ENCODE measurements around the gene KDM8.

KDM8 gene

DNA sequence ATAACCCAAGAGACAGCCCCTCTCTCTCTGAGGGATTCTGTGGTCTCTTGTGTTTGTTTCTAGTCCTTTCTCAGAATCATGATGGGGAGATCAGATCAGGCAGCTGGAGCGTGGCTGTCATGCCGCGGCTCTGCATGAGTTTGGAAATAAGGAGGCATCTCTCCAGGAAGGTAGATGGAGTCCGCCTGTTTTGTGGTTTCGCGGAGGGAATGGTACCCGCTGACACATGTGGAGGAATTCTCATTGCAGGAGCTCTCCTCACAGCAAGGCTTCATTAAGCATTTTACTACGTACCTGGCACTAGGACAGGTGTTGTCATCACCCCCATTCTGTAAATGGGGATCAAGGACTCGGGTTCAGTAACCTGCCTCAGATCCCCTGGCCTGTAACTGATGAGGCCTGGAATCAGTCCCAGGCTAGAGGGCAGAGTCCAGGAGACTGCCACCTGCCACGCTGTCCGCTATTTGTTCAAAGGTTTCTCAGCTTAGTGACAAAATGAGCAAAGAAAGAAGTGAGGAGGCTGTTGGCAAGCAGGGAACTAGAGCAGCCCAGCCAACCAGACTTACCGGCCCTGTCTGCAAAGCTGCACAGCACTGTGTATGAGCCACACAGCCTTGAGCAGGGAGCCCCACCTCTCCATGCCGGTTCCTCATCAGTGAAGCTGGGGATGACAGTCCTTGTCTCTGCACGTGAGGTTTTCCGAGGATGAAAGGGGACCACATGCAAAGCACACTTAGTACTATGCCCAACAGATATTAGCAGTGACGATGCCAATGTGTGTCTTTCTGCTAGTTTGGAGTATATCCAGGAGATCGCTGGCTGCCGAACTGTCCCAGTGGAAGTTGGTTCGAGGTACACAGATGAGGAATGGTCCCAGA, 11.0 kb downstream of the KDM8 start:
- DNase-seq (ENCODE audit: low read depth in 1 of 2, low spot score in 1 of 2) = no peak

DNA sequence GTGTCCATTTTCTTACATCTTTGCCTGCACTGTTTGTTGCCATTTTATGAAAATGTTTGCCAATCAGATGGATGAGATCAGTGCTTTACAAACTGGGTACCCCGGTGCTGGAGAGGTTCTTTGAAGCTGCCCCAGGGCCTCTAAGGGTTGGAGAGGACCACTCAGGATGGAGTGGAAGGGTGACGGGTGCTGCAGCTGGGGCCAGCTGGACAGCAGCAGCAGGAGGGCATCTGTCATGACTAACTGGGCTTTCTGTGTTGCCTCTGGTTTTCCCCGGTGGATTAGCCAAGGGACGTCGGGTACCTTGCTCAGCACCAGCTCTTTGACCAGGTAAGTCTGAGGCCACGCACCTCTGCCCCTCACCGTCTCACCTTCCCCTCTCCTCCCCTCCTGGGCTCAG, 12.3 kb downstream of the KDM8 start:
- no peak for DNase-seq (ENCODE audit: low read depth in 1 of 2, low spot score in 1 of 2)

- no peak for DNase-seq (ENCODE audit: low read depth in 1 of 2, low spot score in 1 of 2)
Observed at GRCh38 chr16:27216297-27216885, 13.1 kb downstream of the KDM8 start.

GRCh38 chr16:27217256-27217655, 13.9 kb downstream of the KDM8 start:
- no peak for DNase-seq (ENCODE audit: low read depth in 1 of 2, low spot score in 1 of 2)

DNA sequence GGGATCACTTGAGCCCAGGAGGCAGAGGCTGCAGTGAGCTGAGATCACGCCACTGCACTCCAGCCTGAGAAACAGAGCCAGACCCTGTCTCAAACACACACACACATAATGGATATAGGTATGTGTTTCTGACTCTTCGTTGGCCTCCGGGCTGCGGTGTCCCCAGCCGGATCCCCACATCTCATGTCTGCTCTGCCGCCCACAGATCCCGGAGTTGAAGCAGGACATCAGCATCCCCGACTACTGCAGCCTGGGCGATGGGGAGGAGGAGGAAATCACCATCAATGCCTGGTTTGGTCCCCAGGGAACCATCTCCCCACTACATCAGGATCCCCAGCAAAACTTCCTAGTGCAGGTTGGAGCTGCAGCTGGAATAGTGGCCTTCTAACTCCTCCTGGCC, 15.4 kb downstream of the KDM8 start:
- no peak for DNase-seq (ENCODE audit: low read depth in 1 of 2, low spot score in 1 of 2)

GRCh38 chr16:27219161-27219560, 15.8 kb downstream of the KDM8 start:
- DNase-seq (ENCODE audit: low read depth in 1 of 2, low spot score in 1 of 2) = no peak

GRCh38 chr16:27220120-27220519, 16.8 kb downstream of the KDM8 start:
- DNase-seq (ENCODE audit: low read depth in 1 of 2, low spot score in 1 of 2) = no peak

- DNase-seq (ENCODE audit: low read depth in 1 of 2, low spot score in 1 of 2) = no peak
Observed at GRCh38 chr16:27220527-27220926, 17.2 kb downstream of the KDM8 start.

- no peak for DNase-seq (ENCODE audit: low read depth in 1 of 2, low spot score in 1 of 2)
Observed at GRCh38 chr16:27220991-27221390, 17.7 kb downstream of the KDM8 start.

DNA sequence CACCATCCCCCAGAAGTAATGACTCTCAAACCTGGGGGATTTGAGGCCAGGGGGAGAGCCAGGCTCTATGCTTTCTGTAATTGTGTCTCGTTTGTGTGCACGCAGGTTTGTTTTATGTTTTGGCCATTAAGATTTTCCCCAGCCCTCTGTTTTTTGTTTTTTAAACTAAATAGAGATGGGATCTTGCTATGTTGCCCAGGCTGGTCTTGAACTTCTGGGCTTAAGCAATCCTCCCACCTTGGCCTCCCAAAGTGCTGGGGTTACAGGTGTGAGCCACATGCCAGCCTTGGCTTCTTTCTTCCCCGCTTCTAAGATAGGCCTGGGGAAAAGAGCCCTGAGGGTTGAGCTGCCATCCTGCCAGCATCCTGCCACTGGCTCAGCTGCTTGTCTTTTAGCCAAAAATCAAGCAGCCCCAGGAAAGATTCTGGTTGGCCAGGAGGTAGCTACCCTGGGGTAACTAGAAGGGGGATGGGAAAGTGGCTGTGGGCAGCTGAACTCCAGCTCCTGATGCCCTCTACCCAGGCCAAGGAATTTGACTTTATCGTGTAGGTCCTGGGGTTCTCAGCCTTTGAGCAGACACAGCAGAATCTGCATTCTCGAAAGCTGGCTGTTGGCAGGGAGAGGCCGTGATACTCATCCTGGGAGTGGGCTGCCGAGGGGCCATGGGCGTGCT, 18.4 kb downstream of the KDM8 start:
- DNase-seq (ENCODE audit: low read depth in 1 of 2, low spot score in 1 of 2) = no peak

DNA sequence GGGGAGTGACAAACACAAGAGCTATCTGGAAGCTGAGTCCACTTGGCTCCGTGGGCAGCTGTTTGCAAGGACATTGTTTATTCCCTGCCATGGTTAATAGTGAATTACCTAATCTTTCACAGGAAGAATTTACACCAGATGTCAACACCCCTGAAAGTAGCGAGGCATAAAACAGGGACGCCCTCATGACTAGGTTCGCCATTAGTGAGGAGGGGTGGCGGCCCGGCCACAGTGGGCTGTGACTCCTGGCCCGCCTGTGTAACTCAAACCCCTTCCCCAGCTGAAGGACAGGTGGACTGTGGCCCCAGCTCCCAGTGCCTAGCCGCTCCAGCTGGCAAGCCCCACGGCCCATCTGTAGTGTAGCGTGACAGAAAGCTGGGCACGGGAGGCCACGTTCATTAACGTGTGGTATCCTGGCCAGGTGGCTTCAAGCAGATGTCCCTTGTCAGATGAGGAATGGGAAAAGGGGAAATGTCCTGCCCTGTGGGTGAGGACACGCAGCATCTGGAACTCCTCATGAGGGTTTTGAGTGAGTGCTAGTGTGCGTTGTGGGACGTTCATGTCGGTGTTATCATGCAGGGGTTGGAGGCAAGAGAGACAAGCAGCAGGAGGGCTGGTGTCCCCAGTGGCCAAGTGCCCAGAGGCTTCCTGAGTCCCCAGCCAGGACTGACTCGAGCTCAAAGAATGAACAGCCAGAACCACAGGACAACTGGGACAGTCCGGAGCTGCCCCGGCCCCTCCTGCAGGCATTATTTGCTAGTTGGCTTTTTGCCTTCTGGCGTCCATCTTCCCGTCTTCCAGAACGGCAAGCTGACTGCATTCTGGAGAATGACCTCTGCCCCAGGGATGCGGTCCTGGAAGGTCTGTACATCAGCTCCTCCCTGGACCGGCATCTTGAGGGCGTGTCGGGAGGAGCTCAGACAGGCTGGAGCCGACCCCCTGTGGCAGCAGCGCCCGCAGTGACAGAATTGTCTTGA, 19.2 kb downstream of the KDM8 start:
- no peak for DNase-seq (ENCODE audit: low read depth in 1 of 2, low spot score in 1 of 2)

DNA sequence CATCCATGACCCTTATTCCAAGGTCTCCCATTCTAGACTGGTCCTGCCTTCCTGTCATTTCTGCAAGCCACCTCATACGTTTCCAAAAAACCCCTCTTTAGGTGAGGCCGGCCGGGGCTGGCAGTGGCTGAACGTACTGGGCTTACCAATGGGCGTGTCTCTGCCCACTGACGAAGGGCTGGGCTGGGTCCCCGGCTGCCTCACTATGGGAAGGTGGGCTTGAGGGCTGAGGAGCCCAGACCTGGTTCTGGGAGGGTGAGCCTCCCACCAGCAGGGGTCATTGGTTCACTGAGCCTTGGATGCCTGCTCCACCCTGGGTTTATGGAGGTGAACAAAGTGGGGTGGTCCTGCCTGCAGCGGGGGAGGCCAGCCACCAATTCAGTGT, 19.9 kb downstream of the KDM8 start:
- no peak for DNase-seq (ENCODE audit: low read depth in 1 of 2, low spot score in 1 of 2)

DNA sequence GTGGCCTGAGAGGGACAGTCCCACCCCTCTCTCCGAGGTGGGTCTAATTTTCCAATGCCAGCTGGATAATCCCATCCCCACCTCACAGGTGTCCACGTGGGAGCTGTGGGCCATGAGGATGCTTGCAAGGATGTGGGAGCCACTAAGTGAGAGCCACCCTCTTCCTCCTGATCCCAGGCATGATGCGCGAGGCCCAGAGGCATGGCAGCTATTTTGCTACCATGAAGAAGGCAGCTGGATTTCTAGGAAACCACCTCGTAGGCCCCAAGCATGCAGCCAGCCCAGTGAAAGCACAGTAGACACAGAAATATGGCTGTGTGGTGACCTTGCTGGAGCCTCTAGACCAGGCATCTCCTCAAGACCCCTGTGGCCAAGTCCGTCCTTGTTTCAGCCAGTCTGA, 20.4 kb downstream of the KDM8 start:
- DNase-seq (ENCODE audit: low read depth in 1 of 2, low spot score in 1 of 2) = no peak

DNA sequence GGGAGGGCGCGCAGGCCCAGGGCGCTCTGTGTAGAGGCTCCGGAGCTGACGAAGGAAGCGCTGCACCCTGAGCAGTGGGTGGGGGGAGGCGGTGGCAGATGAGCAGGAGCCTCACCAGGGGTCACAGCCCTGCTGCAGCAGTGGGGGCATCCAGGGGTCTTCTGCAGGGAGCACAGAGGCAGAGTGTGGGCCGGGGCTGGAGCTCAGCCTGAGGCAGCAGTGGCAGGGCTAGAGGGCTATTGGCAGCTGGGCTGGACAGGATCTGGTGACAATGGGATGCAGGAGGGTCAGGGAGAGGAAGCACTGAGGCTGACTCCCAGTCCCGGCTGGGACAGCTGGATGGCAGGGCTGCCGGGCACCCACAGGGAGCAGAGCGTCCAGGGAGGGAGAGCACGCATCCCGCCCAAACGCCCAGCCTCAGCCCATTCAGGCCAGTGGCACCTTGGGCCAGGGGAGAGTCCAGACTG, 21.0 kb downstream of the KDM8 start:
- no peak for DNase-seq (ENCODE audit: low read depth in 1 of 2, low spot score in 1 of 2)

GRCh38 chr16:27224741-27225300, 21.5 kb downstream of the KDM8 start:
- DNase-seq (ENCODE audit: low read depth in 1 of 2, low spot score in 1 of 2) = no peak

DNA sequence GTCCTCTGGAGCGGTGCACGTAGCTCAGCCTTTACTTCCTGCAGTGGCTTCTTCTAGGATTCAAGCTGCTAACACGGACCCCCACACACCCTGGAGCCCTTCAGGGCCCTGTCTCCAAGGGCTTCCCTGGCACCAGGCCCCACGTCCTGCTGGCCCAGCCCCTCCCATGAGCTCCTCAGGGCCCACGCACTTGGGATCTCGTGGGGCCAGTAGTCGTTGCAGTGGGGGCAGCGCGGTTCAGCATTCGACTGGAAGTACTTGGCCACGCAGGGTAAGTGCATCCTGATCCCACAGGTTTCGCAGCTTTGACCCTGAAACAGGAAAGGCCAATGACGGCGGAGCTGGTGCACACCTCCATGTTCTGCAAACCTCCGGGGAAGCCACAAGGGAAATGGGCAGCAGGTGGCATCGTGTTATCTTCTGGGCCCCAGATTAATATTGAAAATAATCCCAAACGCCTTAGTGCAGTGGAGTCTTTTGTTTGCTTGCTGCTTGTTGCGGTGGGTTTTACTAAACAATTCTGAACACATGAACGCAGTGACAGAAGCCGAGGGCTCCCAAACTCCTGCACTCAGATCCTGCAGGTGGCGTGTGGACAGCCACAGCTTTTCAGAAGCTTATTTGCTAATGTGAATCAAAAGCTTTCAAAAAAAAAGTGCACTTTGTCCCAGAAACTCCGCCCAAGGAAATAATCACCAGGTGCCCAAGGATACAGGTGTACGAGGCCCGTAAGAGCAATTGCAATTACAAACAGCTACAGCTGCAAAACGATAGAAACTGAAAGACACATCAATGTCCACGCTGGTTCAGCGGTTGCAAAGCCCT, 22.4 kb downstream of the KDM8 start:
- DNase-seq (ENCODE audit: low read depth in 1 of 2, low spot score in 1 of 2) = no peak

DNA sequence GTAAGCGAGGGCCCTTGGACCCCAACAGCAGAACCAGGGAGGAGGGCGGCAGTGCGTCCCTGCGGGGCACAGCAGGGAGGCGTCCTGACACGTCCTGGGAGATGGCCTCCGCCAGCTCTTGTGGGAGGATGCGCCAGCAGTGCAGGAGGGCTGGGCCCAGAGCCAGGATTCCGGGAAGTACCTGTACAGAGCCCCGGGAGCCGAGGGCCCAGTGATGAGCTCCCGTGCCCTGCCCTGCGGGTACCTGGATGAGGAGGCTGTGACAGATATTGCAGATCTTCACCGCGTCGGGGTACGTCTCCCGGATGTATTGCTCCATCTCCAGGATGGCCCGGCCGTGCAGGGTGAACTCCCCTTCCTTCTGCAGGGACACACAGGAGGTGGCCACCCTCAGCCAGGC, 23.1 kb downstream of the KDM8 start:
- no peak for DNase-seq (ENCODE audit: low read depth in 1 of 2, low spot score in 1 of 2)

DNA sequence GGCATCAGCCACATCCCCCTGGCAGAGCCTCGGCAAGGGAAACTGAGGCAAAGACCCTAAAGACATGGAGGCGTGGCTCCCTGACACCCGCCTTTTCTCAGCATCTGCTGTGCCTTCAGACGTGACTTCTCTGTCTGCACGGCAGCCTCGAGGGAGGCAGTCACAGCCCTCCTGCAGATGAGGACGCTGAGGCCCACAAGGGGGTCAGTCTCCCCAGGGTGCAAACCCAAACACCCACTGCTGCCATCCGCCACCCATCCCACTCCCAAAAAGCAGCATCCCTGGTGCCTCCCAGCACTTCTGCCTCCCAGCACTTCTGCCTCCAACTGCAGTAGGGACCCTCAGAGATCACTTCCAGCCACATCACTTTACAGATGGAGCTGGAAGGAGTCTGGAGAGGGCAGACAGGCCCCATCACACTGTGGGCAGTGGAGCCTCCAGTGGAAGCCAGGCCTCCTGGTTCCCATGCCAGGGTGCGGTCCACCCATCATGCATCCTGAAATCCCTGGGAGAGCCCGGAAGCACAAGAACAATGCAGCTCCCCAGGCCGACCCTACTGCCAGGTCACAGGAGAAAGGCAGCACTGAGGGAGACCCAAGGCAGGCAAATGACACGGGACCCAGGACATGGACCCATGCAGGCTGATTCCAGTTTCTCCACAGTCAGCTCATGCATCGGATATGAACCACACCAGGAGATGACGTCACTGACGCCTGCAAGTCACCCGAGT, 23.8 kb downstream of the KDM8 start:
- no peak for DNase-seq (ENCODE audit: low read depth in 1 of 2, low spot score in 1 of 2)

- DNase-seq (ENCODE audit: low read depth in 1 of 2, low spot score in 1 of 2) = no peak
Observed at GRCh38 chr16:27228045-27228444, 24.7 kb downstream of the KDM8 start.
